MCF 10A (cell line): ENCODE measurements around the gene PDCD6IP. TPM values are rescaled to one million over a fixed set of nuclear protein-coding genes. Genes with fewer than 3 reads are reported as not detected.

ENCODE experiments used
- Bru-seq: library from RNA; stranded (reverse); fragments of 400-500 nt; gene quantifications from one replicate; lab custom pipeline; 2021; lab: Mats Ljungman, UMichigan
- BruChase-seq, 2 experiments: library from RNA; stranded (reverse); fragments of 400-500 nt; gene quantifications; one replicate each; lab custom pipeline; 2021; lab: Mats Ljungman, UMichigan
- BruUV-seq: library from RNA; stranded (reverse); fragments of 400-500 nt; replicated peaks from 2 replicates; lab custom pipeline; 2021; lab: Mats Ljungman, UMichigan
- CTCF ChIA-PET: fragments of 300-600 bp; sonication (Branson Sonifier 250); formaldehyde crosslinking; extraction: SDS; loops from one replicate; lab custom pipeline; 2021; ENCODE audit warnings: antibody characterized with exemption, inconsistent platforms; lab: Yijun Ruan, JAX
- POLR2A ChIA-PET: fragments of 300-600, 350-650 bp; sonication (Branson Sonifier 250); formaldehyde crosslinking; extraction: SDS; loops from one replicate; lab custom pipeline; 2020; ENCODE audit warnings: antibody characterized with exemption, inconsistent platforms; lab: Yijun Ruan, JAX
- DNase-seq: peaks from one replicate; pipeline ENCODE4 v3.0.0-alpha.2; 2018; ENCODE audit not compliant: unreplicated experiment
- H3K27ac Mint-ChIP-seq: one replicate; pipeline ENCODE4 v1.8.0; 2022; ENCODE audit warnings: mild to moderate bottlenecking, low read depth, mixed read lengths; ENCODE audit not compliant: unreplicated experiment
- H3K27me3 Mint-ChIP-seq: one replicate; pipeline ENCODE4 v1.8.0; 2022; ENCODE audit warnings: mixed read lengths; ENCODE audit not compliant: insufficient read depth, unreplicated experiment
- H3K36me3 Mint-ChIP-seq: one replicate; pipeline ENCODE4 v1.8.0; 2022; ENCODE audit warnings: mild to moderate bottlenecking, moderate library complexity, mixed read lengths; ENCODE audit not compliant: insufficient read depth, unreplicated experiment
- H3K4me1 Mint-ChIP-seq: one replicate; pipeline ENCODE4 v1.8.0; 2022; ENCODE audit warnings: mixed read lengths; ENCODE audit not compliant: insufficient read depth, unreplicated experiment
- H3K4me3 Mint-ChIP-seq: one replicate; pipeline ENCODE4 v1.8.0; 2022; ENCODE audit warnings: mild to moderate bottlenecking, moderate library complexity, mixed read lengths; ENCODE audit not compliant: unreplicated experiment
- H3K9me3 Mint-ChIP-seq: one replicate; pipeline ENCODE4 v1.8.0; 2022; ENCODE audit warnings: mixed read lengths; ENCODE audit not compliant: unreplicated experiment
- intact Hi-C: fragments of 100-400 bp; cut with micrococcal nuclease; formaldehyde crosslinking; loops from 2 replicates; pipeline ENCODE4 v1.14.1; 2022
- long read RNA-seq: library from polyadenylated mRNA; stranded (forward); transcript quantifications from one replicate; pipeline ENCODE4 v2.0.0, GENCODE V29; 2022
- total RNA-seq: library from RNA; stranded (reverse); gene quantifications from 2 replicates; pipeline ENCODE4 v1.2.3, GENCODE V29; 2022
- TF ChIP-seq, protein P1 (sequence below): fragments of 200-600 bp; IDR thresholded peaks from one replicate; pipeline ENCODE4 v1.8.0; 2022; ENCODE audit warnings: antibody characterized with exemption, mild to moderate bottlenecking; ENCODE audit not compliant: unreplicated experiment

PDCD6IP gene, protein sequence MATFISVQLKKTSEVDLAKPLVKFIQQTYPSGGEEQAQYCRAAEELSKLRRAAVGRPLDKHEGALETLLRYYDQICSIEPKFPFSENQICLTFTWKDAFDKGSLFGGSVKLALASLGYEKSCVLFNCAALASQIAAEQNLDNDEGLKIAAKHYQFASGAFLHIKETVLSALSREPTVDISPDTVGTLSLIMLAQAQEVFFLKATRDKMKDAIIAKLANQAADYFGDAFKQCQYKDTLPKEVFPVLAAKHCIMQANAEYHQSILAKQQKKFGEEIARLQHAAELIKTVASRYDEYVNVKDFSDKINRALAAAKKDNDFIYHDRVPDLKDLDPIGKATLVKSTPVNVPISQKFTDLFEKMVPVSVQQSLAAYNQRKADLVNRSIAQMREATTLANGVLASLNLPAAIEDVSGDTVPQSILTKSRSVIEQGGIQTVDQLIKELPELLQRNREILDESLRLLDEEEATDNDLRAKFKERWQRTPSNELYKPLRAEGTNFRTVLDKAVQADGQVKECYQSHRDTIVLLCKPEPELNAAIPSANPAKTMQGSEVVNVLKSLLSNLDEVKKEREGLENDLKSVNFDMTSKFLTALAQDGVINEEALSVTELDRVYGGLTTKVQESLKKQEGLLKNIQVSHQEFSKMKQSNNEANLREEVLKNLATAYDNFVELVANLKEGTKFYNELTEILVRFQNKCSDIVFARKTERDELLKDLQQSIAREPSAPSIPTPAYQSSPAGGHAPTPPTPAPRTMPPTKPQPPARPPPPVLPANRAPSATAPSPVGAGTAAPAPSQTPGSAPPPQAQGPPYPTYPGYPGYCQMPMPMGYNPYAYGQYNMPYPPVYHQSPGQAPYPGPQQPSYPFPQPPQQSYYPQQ
- total RNA-seq (286 and 304 TPM in 2 replicates), Bru-seq, nascent RNA (percentile 94 among the genes with signal in this experiment), BruChase-seq, experiment 1, labeled RNA remaining after a 6-hour chase (percentile 93 among the genes with signal in this experiment), BruChase-seq, experiment 2, labeled RNA remaining after a 2-hour chase (percentile 94 among the genes with signal in this experiment)
- long read RNA-seq, full-length matches to known transcripts = 300 of 521 reads
- long read RNA-seq, partial matches to known transcripts = 7 of 521 reads
- long read RNA-seq, other reads (novel, unspliced or antisense) = 214 of 521 reads

DNA sequence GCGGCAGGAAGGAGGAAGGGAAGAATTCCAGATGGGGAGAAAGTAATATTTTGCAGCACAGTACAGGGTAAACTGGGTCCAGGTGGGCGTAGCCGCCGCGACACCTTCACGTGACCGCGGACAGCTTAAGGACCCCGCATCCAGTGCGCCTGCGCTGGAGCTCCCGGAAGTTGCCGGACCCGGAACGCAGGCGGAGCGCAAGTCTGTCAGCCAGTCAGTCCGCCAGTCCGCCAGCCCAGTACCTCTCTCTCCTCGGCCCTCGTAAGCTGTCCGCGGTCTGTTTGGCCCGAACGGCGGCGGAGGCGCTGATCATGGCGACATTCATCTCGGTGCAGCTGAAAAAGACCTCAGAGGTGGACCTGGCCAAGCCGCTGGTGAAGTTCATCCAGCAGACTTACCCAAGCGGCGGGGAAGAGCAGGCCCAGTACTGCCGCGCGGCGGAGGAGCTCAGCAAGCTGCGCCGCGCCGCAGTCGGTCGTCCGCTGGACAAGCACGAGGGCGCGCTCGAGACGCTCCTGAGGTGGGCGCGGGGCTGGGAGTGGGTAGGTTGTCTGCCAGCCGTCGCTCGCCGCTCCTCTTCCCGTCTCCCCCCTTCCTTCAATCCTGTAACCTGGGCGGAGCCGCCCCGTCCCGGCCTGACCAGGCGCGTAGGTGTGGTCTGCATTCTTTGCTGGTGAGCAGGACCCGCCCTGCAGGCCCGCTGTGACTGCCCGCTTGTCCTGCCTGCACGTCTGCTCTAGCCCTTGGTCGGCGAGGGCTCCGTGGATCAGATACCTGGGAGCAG is at the start of gene PDCD6IP:
TSS of gene PDCD6IP (plus strand) at position 213 of the 784 bp plus-strand sequence. CDS start at position 312, 99 bp downstream.
- Mint-ChIP-seq H3K9me3 (peaks cover 6% of the 10 kb centered on the region), H3K27ac (peak within 1 kb of the TSS; percentile 93), H3K27me3 (no peaks in the 10 kb centered on the region), H3K4me1 (peaks cover 41% of the 10 kb centered on the region), H3K36me3 (peaks cover 17% of the 10 kb centered on the region), H3K4me3 (peak within 1 kb of the TSS; percentile 90)
- no TSS peak for BruUV-seq
- intact Hi-C loops = no loop called here
- ChIA-PET CTCF (interaction anchor here (0.6 to 1.4 kb wide), 7 partner anchors 8 to 432 kb away, joined by 3 to 6 read pairs (median 3); no protein-coding TSS in a partner anchor), POLR2A (interaction anchor here (0.5 to 5.0 kb wide), 40 partner anchors 9 to 1700 kb away, joined by 3 to 53 read pairs (median 4); partner anchors contain the start of genes CLASP2, CRTAP and UBP1)
- DNase-seq = peak; percentile 92
- TF ChIP-seq, protein P1, sequence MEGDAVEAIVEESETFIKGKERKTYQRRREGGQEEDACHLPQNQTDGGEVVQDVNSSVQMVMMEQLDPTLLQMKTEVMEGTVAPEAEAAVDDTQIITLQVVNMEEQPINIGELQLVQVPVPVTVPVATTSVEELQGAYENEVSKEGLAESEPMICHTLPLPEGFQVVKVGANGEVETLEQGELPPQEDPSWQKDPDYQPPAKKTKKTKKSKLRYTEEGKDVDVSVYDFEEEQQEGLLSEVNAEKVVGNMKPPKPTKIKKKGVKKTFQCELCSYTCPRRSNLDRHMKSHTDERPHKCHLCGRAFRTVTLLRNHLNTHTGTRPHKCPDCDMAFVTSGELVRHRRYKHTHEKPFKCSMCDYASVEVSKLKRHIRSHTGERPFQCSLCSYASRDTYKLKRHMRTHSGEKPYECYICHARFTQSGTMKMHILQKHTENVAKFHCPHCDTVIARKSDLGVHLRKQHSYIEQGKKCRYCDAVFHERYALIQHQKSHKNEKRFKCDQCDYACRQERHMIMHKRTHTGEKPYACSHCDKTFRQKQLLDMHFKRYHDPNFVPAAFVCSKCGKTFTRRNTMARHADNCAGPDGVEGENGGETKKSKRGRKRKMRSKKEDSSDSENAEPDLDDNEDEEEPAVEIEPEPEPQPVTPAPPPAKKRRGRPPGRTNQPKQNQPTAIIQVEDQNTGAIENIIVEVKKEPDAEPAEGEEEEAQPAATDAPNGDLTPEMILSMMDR = no peak

DNA sequence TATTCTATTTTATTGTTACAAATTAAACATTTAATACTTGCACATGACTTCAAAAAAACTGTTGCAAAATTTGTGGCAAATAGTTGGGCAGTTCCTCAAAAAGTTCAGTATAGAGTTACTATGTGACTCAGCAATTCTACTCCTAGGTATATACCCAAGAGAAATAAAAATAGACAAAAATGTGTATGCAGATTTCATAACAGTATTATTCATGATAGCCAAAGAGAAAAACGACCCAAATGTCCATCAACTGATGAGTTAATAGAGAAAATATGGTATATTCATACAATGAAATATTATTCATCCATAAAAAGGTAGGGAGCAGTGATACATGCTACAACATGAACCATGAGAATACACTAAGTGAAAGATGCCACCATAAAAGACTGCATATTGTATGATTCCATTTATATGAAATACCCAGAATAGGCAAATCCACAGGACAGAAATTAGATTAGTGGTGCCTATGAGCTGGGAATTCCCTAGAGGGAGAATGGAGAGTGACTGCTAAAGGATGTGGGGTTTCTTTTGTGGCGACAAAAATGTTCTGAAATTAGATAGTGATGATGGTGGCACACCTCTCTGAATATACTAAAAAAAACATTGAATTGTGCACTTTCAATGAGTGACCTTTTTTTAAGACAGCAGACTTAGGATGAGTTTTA is 48.8 kb upstream of the PDCD6IP start:
- Mint-ChIP-seq H3K4me3 (no peak overlapping the region), H3K36me3 (no peaks in the 10 kb centered on the region), H3K27ac (no peak overlapping the region), H3K27me3 (no peaks in the 10 kb centered on the region), H3K9me3 (peaks cover 7% of the 10 kb centered on the region), H3K4me1 (peaks cover 6% of the 10 kb centered on the region)
- TF ChIP-seq, protein P1 = no peak
- intact Hi-C loops = no loop called here
- no TSS peak for BruUV-seq
- DNase-seq = peak; percentile 63
- POLR2A ChIA-PET = interaction anchor here (0.7 to 1.8 kb wide), 4 partner anchors 10 to 26 kb away, joined by 3 to 5 read pairs (median 4); no protein-coding TSS in a partner anchor
- CTCF ChIA-PET = interaction anchor here (0.7 to 3.1 kb wide), 3 partner anchors 10 to 113 kb away, joined by 4 to 15 read pairs (median 4); no protein-coding TSS in a partner anchor

DNA sequence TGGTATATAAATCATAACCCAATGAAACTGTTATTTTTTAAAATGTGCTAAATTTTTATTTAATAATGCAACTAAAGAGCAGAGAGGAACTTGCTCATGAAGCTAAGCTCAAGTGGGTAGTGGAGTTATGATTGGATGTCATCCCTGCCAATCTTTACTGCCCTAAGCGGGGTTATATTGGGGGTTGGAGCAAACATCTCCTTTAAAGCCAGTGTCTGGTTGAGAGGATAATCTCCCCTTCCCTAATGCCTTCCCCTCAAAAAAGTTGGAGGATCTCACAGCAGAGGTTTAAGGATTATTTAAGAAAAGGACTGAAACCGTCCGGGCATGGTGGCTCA is 48.2 kb upstream of the PDCD6IP start:
- no TSS peak for BruUV-seq
- no peaks in the 10 kb centered on the region for H3K36me3 Mint-ChIP-seq
- ChIA-PET POLR2A (interaction anchor here (1.2 to 1.8 kb wide), 3 partner anchors 9 to 33 kb away, joined by 3 to 5 read pairs (median 4); no protein-coding TSS in a partner anchor), CTCF (interaction anchor here (0.7 to 1.4 kb wide), 2 partner anchors 21 to 113 kb away, joined by 4 to 7 read pairs; no protein-coding TSS in a partner anchor)
- H3K4me1 Mint-ChIP-seq = peaks cover 6% of the 10 kb centered on the region
- peaks cover 12% of the 10 kb centered on the region for H3K9me3 Mint-ChIP-seq
- no peak overlapping the region for H3K27ac Mint-ChIP-seq
- no peak for DNase-seq
- intact Hi-C loops = no loop called here
- no peaks in the 10 kb centered on the region for H3K27me3 Mint-ChIP-seq
- no peak overlapping the region for H3K4me3 Mint-ChIP-seq
- TF ChIP-seq, protein P1 = no peak
